AG09319 (cell line): ENCODE measurements around the gene MEGF11.

Source experiments
- DNase-seq: peaks from one replicate; pipeline ENCODE4 v3.0.0-alpha.2; 2010; ENCODE audit warnings: low read depth; ENCODE audit errors: extremely low read depth
- CTCF ChIP-seq: IDR thresholded peaks from 2 replicates; pipeline ENCODE4 v1.5.1; 2011; ENCODE audit warnings: low read depth, mild to moderate bottlenecking, inconsistent platforms, low read length, moderate library complexity

Gene MEGF11

GRCh38 chr15:65887565-65887964, 366.0 kb downstream of the MEGF11 start:
- TF ChIP-seq CTCF, result no peak

DNA sequence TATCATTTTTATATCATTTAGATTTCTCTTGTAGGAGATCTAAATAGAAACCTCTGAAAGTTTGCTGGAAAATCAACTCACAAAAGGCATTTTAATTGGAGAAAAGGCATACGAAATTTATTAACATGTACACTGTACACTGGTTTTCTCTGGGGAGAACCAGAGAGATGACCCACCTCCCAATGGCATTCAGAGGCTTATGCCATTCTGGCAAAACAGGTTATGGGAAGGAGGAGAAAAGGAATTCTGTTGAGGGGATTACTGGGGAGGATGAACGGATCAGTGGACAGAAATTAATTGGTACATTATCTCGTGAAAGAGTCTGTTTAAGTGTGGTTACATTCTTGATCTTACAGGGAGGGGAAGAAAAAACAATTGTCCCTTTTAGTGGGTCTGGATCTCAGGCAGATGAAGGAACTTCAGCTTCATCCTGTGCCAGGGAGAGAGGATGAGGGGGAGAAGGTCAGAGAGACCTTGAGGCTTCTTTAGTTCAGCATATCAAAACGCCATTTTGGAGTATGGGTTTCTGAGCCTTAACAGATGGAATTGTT, 367.8 kb downstream of the MEGF11 start:
- TF ChIP-seq CTCF, result no peak
- DNase-seq, result no peak

More at GRCh38 chr15:65887565-65887964, 366.0 kb downstream of the MEGF11 start:
- DNase-seq, result no peak

- no peak for TF ChIP-seq CTCF
- no peak for DNase-seq
These were observed 369.0 kb downstream of the MEGF11 start for GRCh38 chr15:65884511-65884910.

DNA sequence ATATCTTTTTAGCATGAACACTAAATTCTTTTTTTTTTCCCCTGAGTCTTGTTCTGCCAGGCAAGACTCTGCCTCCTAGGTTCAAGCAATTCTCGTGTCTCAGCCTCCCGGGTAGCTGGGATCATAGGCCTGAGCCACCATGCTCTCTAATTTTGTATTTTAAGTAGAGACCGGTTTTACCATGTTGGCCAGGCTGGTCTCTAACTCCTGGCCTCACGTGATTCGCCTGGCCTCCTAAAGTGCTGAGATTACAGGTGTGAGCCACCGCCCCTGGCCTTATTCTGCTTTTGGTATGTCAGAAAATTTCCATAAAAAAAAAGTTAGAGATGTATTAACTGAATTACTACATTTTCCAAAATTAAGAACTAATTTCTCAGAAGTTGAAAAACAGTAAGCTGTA, 370.0 kb downstream of the MEGF11 start:
- no peak for TF ChIP-seq CTCF
- DNase-seq, result no peak

- DNase-seq, result no peak
- no peak for TF ChIP-seq CTCF
These were observed 371.6 kb downstream of the MEGF11 start for GRCh38 chr15:65881766-65882434.

GRCh38 chr15:65877749-65878148, 375.8 kb downstream of the MEGF11 start:
- no peak for DNase-seq
- no peak for TF ChIP-seq CTCF

DNA sequence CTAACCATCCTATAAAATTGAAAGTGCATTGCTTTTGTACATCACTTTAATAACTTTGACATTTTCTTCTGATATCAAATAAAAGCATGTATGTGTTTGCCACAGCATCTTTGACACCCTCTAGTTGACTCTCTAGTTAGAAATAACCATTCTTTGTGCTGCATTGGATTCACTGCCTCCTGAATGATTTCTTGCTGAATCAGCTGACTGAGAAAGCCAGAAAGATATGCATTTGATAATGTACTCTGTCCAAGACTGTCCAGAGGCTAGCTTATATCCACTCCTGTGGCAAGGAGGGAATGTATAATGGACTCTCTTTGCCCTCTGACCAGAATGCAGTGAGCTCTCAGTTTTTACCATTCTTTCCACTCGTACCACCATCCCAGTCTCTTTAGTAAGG, 378.1 kb downstream of the MEGF11 start:
- no peak for TF ChIP-seq CTCF
- no peak for DNase-seq
